K562 (cell line): Measurements from ENCODE around the gene RHOC. TPM values are rescaled to one million over a fixed set of nuclear protein-coding genes. Genes with fewer than 3 reads are reported as not detected.

Experiments
- ATAC-seq: fragments of 200-7000 bp; cut with Tn5 transposase; 3 replicates; pipeline ENCODE4 v1.9.1; 2020; ENCODE audit warnings: moderate library complexity
- BruUV-seq: library from RNA; stranded (reverse); fragments of 400-500 nt; replicated peaks from 2 replicates; lab custom pipeline; 2021; lab: Mats Ljungman, UMichigan
- CTCF ChIA-PET: fragments of 300-600 bp; formaldehyde crosslinking; extraction: SDS; loops from one replicate; lab custom pipeline; 2021; ENCODE audit warnings: low intra/inter-chr PET ratio; lab: Yijun Ruan, JAX
- POLR2A ChIA-PET: fragments of 300-600, 350-650 bp; sonication (Branson Sonifier 250); formaldehyde crosslinking; extraction: SDS; loops from one replicate; lab custom pipeline; 2021; ENCODE audit warnings: antibody characterized with exemption, inconsistent platforms; lab: Yijun Ruan, JAX
- DNase-seq, 4 experiments: peaks; one replicate each; pipeline versions ENCODE4 v3.0.0 to v3.0.0-alpha.2; 2011 to 2018; ENCODE audit warnings: low spot score in 3 of 4, mixed read lengths in 3 of 4; ENCODE audit errors: extremely low read depth in 1 of 4
- FAIRE-seq: peaks from 2 replicates; lab custom pipeline; 2011; peaks lifted over from hg19 to GRCh38; lab: Jason Lieb, UNC
- H2AFZ ChIP-seq: 2 replicates; pipeline ENCODE4 v1.6.0; 2011; ENCODE audit warnings: low read depth, low read length, control low read depth, inconsistent platforms
- H3K27ac ChIP-seq: fragments of 200-600 bp; 3 replicates; pipeline ENCODE4 v1.8.0; 2011; ENCODE audit warnings: low read depth, mild to moderate bottlenecking, control low read depth, inconsistent platforms, low read length, moderate library complexity, mixed read lengths; ENCODE audit errors: extremely low read depth
- H3K27me3 ChIP-seq, 2 experiments: fragments of 300-600 bp in 1 of 2; 2 replicates in 1 of 2; 3 replicates in 1 of 2; pipeline versions ENCODE4 v1.6.0 to v1.8.0; 2011; ENCODE audit warnings: inconsistent platforms in 2 of 2, low read length in 2 of 2, mild to moderate bottlenecking in 1 of 2, mixed read lengths in 1 of 2, moderate library complexity in 1 of 2; ENCODE audit not compliant: control insufficient read depth in 2 of 2, insufficient read depth in 2 of 2
- H3K36me3 ChIP-seq: fragments of 300-600 bp; 3 replicates; pipeline ENCODE4 v1.8.0; 2011; ENCODE audit warnings: mild to moderate bottlenecking, low read length, inconsistent platforms; ENCODE audit not compliant: control insufficient read depth, insufficient read depth
- H3K4me1 ChIP-seq, 2 experiments: fragments of 200-600 bp in 1 of 2; replicated peaks in 1 of 2; 2 replicates in 1 of 2; 3 replicates in 1 of 2; pipeline versions ENCODE4 v1.5.1 to v1.8.0; 2011; ENCODE audit warnings: inconsistent platforms in 2 of 2, low read length in 2 of 2, mild to moderate bottlenecking in 1 of 2, mixed read lengths in 1 of 2, moderate library complexity in 1 of 2; ENCODE audit not compliant: control insufficient read depth in 2 of 2, insufficient read depth in 2 of 2
- H3K4me2 ChIP-seq: 2 replicates; pipeline ENCODE4 v1.6.1; 2011; ENCODE audit warnings: low read length, control low read depth, inconsistent platforms, mixed read lengths; ENCODE audit not compliant: insufficient read depth
- H3K4me3 ChIP-seq: fragments of 200-600 bp; sonication (generic), shearing (Covaris generic); 2 replicates; pipeline ENCODE4 v1.5.1; 2016; ENCODE audit warnings: control low read depth, inconsistent platforms
- H3K79me2 ChIP-seq: fragments of 200-600 bp; 3 replicates; pipeline ENCODE4 v1.8.0; 2011; ENCODE audit warnings: low read length, inconsistent platforms; ENCODE audit not compliant: control insufficient read depth, insufficient read depth
- H3K9ac ChIP-seq, 2 experiments: 2 replicates each; pipeline versions ENCODE4 v1.6.0 to v1.6.1; 2011; ENCODE audit warnings: low read depth in 2 of 2, low read length in 2 of 2, control low read depth in 1 of 2, inconsistent platforms in 1 of 2, mild to moderate bottlenecking in 1 of 2, mixed read lengths in 1 of 2; ENCODE audit not compliant: insufficient read depth in 1 of 2
- H3K9me1 ChIP-seq: one replicate; pipeline ENCODE4 v1.6.0; 2011; ENCODE audit warnings: inconsistent platforms, mild to moderate bottlenecking, low read length, moderate library complexity; ENCODE audit not compliant: control insufficient read depth, insufficient read depth
- H3K9me3 ChIP-seq: replicated peaks from 2 replicates; pipeline ENCODE4 v1.5.1; 2011; ENCODE audit warnings: low read depth, low read length, inconsistent platforms; ENCODE audit not compliant: control insufficient read depth, insufficient read depth
- H4K20me1 ChIP-seq: replicated peaks from 2 replicates; pipeline ENCODE4 v1.6.1; 2011; ENCODE audit warnings: low read length, inconsistent platforms, mixed read lengths; ENCODE audit not compliant: control insufficient read depth, insufficient read depth
- ARHGAP35 ChIP-seq: fragments of 450-650 bp; IDR thresholded peaks from 2 replicates; pipeline ENCODE4 v1.6.1; 2018; ENCODE audit not compliant: partially characterized antibody
- CBFA2T3 ChIP-seq: fragments of 450-650 bp; IDR thresholded peaks from 2 replicates; pipeline ENCODE4 v1.6.1; 2017
- DNMT1 ChIP-seq: fragments of 450-650 bp; IDR thresholded peaks from 2 replicates; pipeline ENCODE4 v1.6.1; 2016; ENCODE audit warnings: antibody characterized with exemption, mild to moderate bottlenecking
- FOXK2 ChIP-seq, 2 experiments: fragments of 450-650 bp; IDR thresholded peaks in 1 of 2; conservative IDR thresholded peaks in 1 of 2; 2 replicates each; pipeline ENCODE4 v1.6.1; 2016; ENCODE audit warnings: low read depth in 2 of 2, mild to moderate bottlenecking in 1 of 2
- MYC ChIP-seq, 2 experiments: fragments of 250-450 bp in 1 of 2; sonication (Bioruptor Pico) in 1 of 2; IDR thresholded peaks; 2 replicates each; pipeline versions ENCODE4 v1.5.1 to v1.6.1; 2012 to 2021; ENCODE audit warnings: low read depth in 2 of 2, borderline replicate concordance in 1 of 2, improper control_type of control experiment in 1 of 2, low read length in 1 of 2, mild to moderate bottlenecking in 1 of 2, moderate library complexity in 1 of 2
- NR2C2 ChIP-seq, 2 experiments: fragments of 200-800 bp in 1 of 2; sonication (Bioruptor generic) in 1 of 2; sonication (generic) in 1 of 2; formaldehyde crosslinking in 1 of 2; IDR thresholded peaks; 2 replicates each; pipeline versions ENCODE4 v1.6.1 to v1.8.0; 2016 to 2022; ENCODE audit warnings: mild to moderate bottlenecking in 1 of 2, missing compliant biosample characterization in 1 of 2, missing genetic modification characterization in 1 of 2, missing genetic modification reagents in 1 of 2
- RAD21 ChIP-seq, 2 experiments: fragments of 250-450 bp in 1 of 2; fragments of 450-650 bp in 1 of 2; sonication (Bioruptor Pico) in 1 of 2; formaldehyde crosslinking in 1 of 2; IDR thresholded peaks in 1 of 2; conservative IDR thresholded peaks in 1 of 2; 2 replicates each; pipeline versions ENCODE4 v1.4.0 to v1.8.0; 2020 to 2022; ENCODE audit warnings: mild to moderate bottlenecking in 2 of 2, moderate library complexity in 1 of 2
- RFX1 ChIP-seq: fragments of 450-650 bp; IDR thresholded peaks from 2 replicates; pipeline ENCODE4 v1.6.1; 2016; ENCODE audit warnings: mild to moderate bottlenecking, moderate library complexity
- SOX6 ChIP-seq: fragments of 450-650 bp; IDR thresholded peaks from 2 replicates; pipeline ENCODE4 v1.6.1; 2014; ENCODE audit warnings: mild to moderate bottlenecking
- STAT6 ChIP-seq: sonication (generic); formaldehyde crosslinking; IDR thresholded peaks from 2 replicates; pipeline ENCODE4 v1.8.1; 2023; ENCODE audit warnings: mild to moderate bottlenecking, missing genetic modification reagents
- TAL1 ChIP-seq: fragments of 450-650 bp; IDR thresholded peaks from 2 replicates; pipeline ENCODE4 v1.6.1; 2016; ENCODE audit warnings: mild to moderate bottlenecking
- TEAD1 ChIP-seq, 2 experiments: fragments of 450-650 bp in 1 of 2; sonication (generic) in 1 of 2; formaldehyde crosslinking; IDR thresholded peaks; 2 replicates each; pipeline versions ENCODE4 v1.4.0 to v1.8.0; 2020 to 2022; ENCODE audit warnings: mild to moderate bottlenecking in 2 of 2, missing genetic modification reagents in 1 of 2
- THRB ChIP-seq: fragments of 450-650 bp; formaldehyde crosslinking; conservative IDR thresholded peaks from 2 replicates; pipeline ENCODE4 v1.4.0; 2022; ENCODE audit warnings: mild to moderate bottlenecking, missing genetic modification characterization
- ZHX1 ChIP-seq: fragments of 150-350 bp; conservative IDR thresholded peaks from 2 replicates; pipeline ENCODE4 v1.6.1; 2014; ENCODE audit warnings: low read length
- ZNF79 ChIP-seq: fragments of 250-450 bp; sonication (Bioruptor Pico); IDR thresholded peaks from 2 replicates; pipeline ENCODE4 v1.4.0; 2020; ENCODE audit warnings: low read depth, mild to moderate bottlenecking, moderate library complexity
- WGBS: fragments of 100-300 bp; shearing (Covaris generic); methylation state at CpG from one replicate; pipeline ENCODE4 v1.1.6; 2016; ENCODE audit warnings: low coverage, mixed read lengths; ENCODE audit not compliant: insufficient coverage; ENCODE audit errors: missing lambda C conversion rate; 5-methylcytosine and 5-hydroxymethylcytosine counted together
- in situ Hi-C: fragments of 300-500 bp; cut with MboI; formaldehyde crosslinking; loops from 4 replicates; pipeline ENCODE4 v1.15.0; 2018; ENCODE audit warnings: inconsistent platforms, mixed read lengths
- intact Hi-C: fragments of 100-400 bp; cut with micrococcal nuclease; formaldehyde crosslinking; loops from 2 replicates; pipeline ENCODE4 v1.14.2; 2022
- polyA plus RNA-seq, 8 experiments: library from polyadenylated mRNA; depleted of rRNA in 4 of 8; stranded (reverse) in 5 of 8; unstranded in 3 of 8; fragments of >200 nt; fragmentation: Nextera tagmentation in 2 of 8; fragmentation: Illumina TruSeq in 1 of 8; extraction: Ambion mirVana in 2 of 8; extraction: Trizol in 1 of 8; gene quantifications; 2 replicates each; pipeline versions ENCODE4 v1.2.1 to v1.2.3, GENCODE V29; 2011 to 2014; ENCODE audit warnings: inconsistent platforms in 1 of 8, missing spikeins in 1 of 8
- total RNA-seq, 7 experiments: library from RNA; depleted of rRNA in 6 of 7; stranded (reverse); fragments of >200 nt in 6 of 7; fragmentation: Illumina TruSeq in 2 of 7; extraction: Trizol in 2 of 7; gene quantifications; 2 replicates each; pipeline versions ENCODE4 v1.2.1 to v1.2.3, GENCODE V29; 2011 to 2021; ENCODE audit warnings: low replicate concordance in 1 of 7

RHOC gene
- total and polyA plus RNA-seq, 9 of the 15 experiments (the other 6 are each of a cell fraction or from before 2014, with no cell fraction given) = 35.2 to 364 (median 204) TPM

GRCh38 chr1:112708489-112708888, 1.6 kb upstream of the RHOC start:
- ChIA-PET CTCF (interaction anchor here (3.2 kb wide), 1 partner anchor 318 kb away, joined by 21 read pairs; no protein-coding TSS in a partner anchor), POLR2A (interaction anchor here (0.6 to 2.4 kb wide), 6 partner anchors 9 to 737 kb away, joined by 3 to 15 read pairs (median 4); partner anchors contain the start of genes LRIG2 and ST7L)
- BruUV-seq = no TSS peak
- intact Hi-C loops (loop anchor here (10.0 kb wide), 1 partner anchor 244 kb away; no protein-coding TSS in a partner anchor), in situ Hi-C loops (loop anchor here (5.0 kb wide), 3 partner anchors 91 to 316 kb away; partner anchors contain the start of genes CAPZA1 and ST7L)
- H4K20me1 ChIP-seq = no peaks in the 10 kb centered on the region
- H3K27ac ChIP-seq = no peak overlapping the region
- peak in 2 of 4 experiments; percentile 32 to 47 for DNase-seq
- H3K4me1 ChIP-seq = peaks cover 34 to 36% of the 10 kb centered on the region in 2 experiments
- FAIRE-seq = no peak
- H2AFZ ChIP-seq = no peak overlapping the region
- H3K9ac ChIP-seq = no peak overlapping the region
- H3K36me3 ChIP-seq = peaks cover 13% of the 10 kb centered on the region; the same call in 2 of the 3 replicates
- no peaks in the 10 kb centered on the region for H3K9me1 ChIP-seq
- peaks cover 35% of the 10 kb centered on the region for H3K79me2 ChIP-seq
- no peaks in the 10 kb centered on the region for H3K27me3 ChIP-seq
- H3K4me2 ChIP-seq = no peak overlapping the region
- H3K9me3 ChIP-seq = no peaks in the 10 kb centered on the region
- no peak overlapping the region for H3K4me3 ChIP-seq
- WGBS = 47% methylated on average over 3 of the region's 3 CpGs
- ATAC-seq = no peak
- TF ChIP-seq DNMT1 (no peak), NR2C2 (CRISPR knock-in tag; IDR thresholded peaks at IDR 0.05) (no peak), NR2C2 (tag; IDR thresholded peaks at IDR 0.05) (no peak), FOXK2 (conservative IDR thresholded peaks at IDR 0.05 in 1 of 2, IDR thresholded peaks at IDR 0.05 in 1 of 2; ENCODE audit: low read depth in 2 of 2) (no peak), RFX1 (no peak), ZNF79 (CRISPR knock-in tag) (no peak), SOX6 (no peak), THRB (CRISPR knock-in tag) (no peak), CBFA2T3 (peak; percentile 60), RAD21 (CRISPR knock-in tag; conservative IDR thresholded peaks at IDR 0.05 in 1 of 2, IDR thresholded peaks at IDR 0.05 in 1 of 2) (no peak), ARHGAP35 (no peak), STAT6 (CRISPR knock-in tag) (no peak), MYC (IDR thresholded peaks at IDR 0.05; ENCODE audit: low read depth, low read length) (no peak), MYC (CRISPR knock-in tag; IDR thresholded peaks at IDR 0.05; ENCODE audit: borderline replicate concordance, low read depth) (no peak), TAL1 (peak; percentile 36; the same call in 1 of the 2 replicates), TEAD1 (CRISPR knock-in tag; IDR thresholded peaks at IDR 0.05) (no peak), ZHX1 (no peak)
